Measurements from ENCODE around the gene WDR88. TPM values are rescaled to one million over a fixed set of nuclear protein-coding genes. Genes with fewer than 3 reads are reported as not detected.

Gene WDR88
- total RNA-seq, 1 experiment from 2014 or later, result 0.28 TPM

DNA sequence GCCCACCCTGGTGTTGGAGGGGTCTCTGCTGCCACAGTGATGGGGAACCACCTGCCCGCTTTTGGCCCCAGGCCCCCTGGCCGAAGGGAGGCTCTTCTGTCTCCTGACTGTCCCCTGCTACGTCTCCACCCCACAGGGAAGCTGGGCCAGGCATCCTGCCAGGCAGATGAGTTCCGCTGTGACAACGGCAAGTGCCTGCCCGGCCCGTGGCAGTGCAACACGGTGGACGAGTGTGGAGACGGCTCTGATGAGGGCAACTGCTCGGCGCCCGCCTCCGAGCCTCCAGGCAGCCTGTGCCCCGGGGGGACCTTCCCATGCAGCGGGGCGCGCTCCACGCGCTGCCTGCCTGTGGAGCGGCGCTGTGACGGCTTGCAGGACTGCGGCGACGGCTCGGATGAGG lies 73.2 kb downstream of the WDR88 start:
- CTCF ChIA-PET, result no interaction called here
- DNase-seq (ENCODE audit: low spot score) (no peak), ATAC-seq (no peak)
- Mint-ChIP-seq H3K4me1 (no peaks in the 10 kb centered on the region), H3K4me3 (no peak overlapping the region), H3K27ac (no peak overlapping the region), H3K36me3 (peaks cover 11% of the 10 kb centered on the region), H3K9me3 (0 out of 2 replicates have a peak, but pooled peaks cover 4% of the 10 kb centered on the region), H3K27me3 (ENCODE audit: low read depth) (no peaks in the 10 kb centered on the region; the same call in 1 of the 2 replicates)
- TF ChIP-seq, protein P1, sequence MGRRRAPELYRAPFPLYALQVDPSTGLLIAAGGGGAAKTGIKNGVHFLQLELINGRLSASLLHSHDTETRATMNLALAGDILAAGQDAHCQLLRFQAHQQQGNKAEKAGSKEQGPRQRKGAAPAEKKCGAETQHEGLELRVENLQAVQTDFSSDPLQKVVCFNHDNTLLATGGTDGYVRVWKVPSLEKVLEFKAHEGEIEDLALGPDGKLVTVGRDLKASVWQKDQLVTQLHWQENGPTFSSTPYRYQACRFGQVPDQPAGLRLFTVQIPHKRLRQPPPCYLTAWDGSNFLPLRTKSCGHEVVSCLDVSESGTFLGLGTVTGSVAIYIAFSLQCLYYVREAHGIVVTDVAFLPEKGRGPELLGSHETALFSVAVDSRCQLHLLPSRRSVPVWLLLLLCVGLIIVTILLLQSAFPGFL (CRISPR knock-in tag; IDR thresholded peaks at IDR 0.05; ENCODE audit: borderline replicate concordance), result no peak
- TF ChIP-seq TEAD4 (CRISPR knock-in tag; IDR thresholded peaks at IDR 0.05) (no peak), ETV6 (CRISPR knock-in tag; IDR thresholded peaks at IDR 0.05) (no peak), OVOL2 (CRISPR knock-in tag; IDR thresholded peaks at IDR 0.05; ENCODE audit: borderline replicate concordance) (no peak), ZSCAN18 (CRISPR knock-in tag; IDR thresholded peaks at IDR 0.05) (no peak)
- TF ChIP-seq, protein P2, sequence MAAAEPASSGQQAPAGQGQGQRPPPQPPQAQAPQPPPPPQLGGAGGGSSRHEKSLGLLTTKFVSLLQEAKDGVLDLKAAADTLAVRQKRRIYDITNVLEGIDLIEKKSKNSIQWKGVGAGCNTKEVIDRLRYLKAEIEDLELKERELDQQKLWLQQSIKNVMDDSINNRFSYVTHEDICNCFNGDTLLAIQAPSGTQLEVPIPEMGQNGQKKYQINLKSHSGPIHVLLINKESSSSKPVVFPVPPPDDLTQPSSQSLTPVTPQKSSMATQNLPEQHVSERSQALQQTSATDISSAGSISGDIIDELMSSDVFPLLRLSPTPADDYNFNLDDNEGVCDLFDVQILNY (CRISPR knock-in tag; IDR thresholded peaks at IDR 0.05), result no peak
- POLR2A ChIA-PET, result no interaction called here

DNA sequence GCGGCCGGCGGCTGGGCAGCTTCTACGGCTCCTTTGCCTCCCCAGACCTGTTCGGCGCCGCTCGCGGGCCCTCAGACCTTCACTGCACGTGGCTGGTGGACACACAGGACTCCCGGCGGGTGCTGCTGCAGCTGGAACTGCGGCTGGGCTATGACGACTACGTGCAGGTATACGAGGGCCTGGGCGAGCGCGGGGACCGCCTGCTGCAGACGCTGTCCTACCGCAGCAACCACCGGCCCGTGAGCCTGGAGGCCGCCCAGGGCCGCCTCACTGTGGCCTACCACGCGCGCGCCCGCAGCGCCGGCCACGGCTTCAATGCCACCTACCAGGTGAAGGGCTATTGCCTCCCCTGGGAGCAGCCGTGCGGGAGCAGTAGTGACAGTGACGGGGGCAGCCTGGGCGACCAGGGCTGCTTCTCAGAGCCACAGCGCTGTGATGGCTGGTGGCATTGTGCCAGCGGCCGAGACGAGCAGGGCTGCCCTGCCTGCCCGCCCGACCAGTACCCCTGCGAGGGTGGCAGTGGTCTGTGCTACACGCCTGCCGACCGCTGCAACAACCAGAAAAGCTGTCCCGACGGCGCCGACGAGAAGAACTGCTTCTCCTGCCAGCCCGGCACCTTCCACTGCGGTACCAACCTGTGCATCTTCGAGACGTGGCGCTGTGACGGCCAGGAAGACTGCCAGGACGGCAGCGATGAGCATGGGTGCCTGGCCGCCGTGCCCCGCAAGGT lies 73.8 kb downstream of the WDR88 start:
- H3K9me3 Mint-ChIP-seq, result 0 out of 2 replicates have a peak, but pooled peaks cover 4% of the 10 kb centered on the region
- CTCF ChIA-PET, result no interaction called here
- H3K27me3 Mint-ChIP-seq (ENCODE audit: low read depth), result no peaks in the 10 kb centered on the region; the same call in 1 of the 2 replicates
- no peak overlapping the region for H3K27ac Mint-ChIP-seq
- H3K4me3 Mint-ChIP-seq, result no peak overlapping the region
- no peak for ATAC-seq
- POLR2A ChIA-PET, result no interaction called here
- TF ChIP-seq ELF4 (CRISPR knock-in tag; IDR thresholded peaks at IDR 0.05; ENCODE audit: low read depth), result no peak
- no peak for TF ChIP-seq CREB1 (CRISPR knock-in tag; IDR thresholded peaks at IDR 0.05)
- TF ChIP-seq, protein P3, sequence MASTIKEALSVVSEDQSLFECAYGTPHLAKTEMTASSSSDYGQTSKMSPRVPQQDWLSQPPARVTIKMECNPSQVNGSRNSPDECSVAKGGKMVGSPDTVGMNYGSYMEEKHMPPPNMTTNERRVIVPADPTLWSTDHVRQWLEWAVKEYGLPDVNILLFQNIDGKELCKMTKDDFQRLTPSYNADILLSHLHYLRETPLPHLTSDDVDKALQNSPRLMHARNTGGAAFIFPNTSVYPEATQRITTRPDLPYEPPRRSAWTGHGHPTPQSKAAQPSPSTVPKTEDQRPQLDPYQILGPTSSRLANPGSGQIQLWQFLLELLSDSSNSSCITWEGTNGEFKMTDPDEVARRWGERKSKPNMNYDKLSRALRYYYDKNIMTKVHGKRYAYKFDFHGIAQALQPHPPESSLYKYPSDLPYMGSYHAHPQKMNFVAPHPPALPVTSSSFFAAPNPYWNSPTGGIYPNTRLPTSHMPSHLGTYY (CRISPR knock-in tag; IDR thresholded peaks at IDR 0.05), result no peak
- TF ChIP-seq, protein P4, sequence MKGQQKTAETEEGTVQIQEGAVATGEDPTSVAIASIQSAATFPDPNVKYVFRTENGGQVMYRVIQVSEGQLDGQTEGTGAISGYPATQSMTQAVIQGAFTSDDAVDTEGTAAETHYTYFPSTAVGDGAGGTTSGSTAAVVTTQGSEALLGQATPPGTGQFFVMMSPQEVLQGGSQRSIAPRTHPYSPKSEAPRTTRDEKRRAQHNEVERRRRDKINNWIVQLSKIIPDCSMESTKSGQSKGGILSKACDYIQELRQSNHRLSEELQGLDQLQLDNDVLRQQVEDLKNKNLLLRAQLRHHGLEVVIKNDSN (CRISPR knock-in tag; IDR thresholded peaks at IDR 0.05), result no peak
- TF ChIP-seq CREM (CRISPR knock-in tag; IDR thresholded peaks at IDR 0.05), result no peak
- TF ChIP-seq ETV6 (CRISPR knock-in tag; IDR thresholded peaks at IDR 0.05), result no peak
- TF ChIP-seq IRF2 (CRISPR knock-in tag; IDR thresholded peaks at IDR 0.05; ENCODE audit: borderline replicate concordance, low read depth), result no peak
- TF ChIP-seq ATF1 (CRISPR knock-in tag; IDR thresholded peaks at IDR 0.05), result no peak
- TF ChIP-seq JUN (CRISPR knock-in tag; IDR thresholded peaks at IDR 0.05), result no peak
- no peak for DNase-seq (ENCODE audit: low spot score)
- no peaks in the 10 kb centered on the region for H3K4me1 Mint-ChIP-seq
- peaks cover 11% of the 10 kb centered on the region for H3K36me3 Mint-ChIP-seq

DNA sequence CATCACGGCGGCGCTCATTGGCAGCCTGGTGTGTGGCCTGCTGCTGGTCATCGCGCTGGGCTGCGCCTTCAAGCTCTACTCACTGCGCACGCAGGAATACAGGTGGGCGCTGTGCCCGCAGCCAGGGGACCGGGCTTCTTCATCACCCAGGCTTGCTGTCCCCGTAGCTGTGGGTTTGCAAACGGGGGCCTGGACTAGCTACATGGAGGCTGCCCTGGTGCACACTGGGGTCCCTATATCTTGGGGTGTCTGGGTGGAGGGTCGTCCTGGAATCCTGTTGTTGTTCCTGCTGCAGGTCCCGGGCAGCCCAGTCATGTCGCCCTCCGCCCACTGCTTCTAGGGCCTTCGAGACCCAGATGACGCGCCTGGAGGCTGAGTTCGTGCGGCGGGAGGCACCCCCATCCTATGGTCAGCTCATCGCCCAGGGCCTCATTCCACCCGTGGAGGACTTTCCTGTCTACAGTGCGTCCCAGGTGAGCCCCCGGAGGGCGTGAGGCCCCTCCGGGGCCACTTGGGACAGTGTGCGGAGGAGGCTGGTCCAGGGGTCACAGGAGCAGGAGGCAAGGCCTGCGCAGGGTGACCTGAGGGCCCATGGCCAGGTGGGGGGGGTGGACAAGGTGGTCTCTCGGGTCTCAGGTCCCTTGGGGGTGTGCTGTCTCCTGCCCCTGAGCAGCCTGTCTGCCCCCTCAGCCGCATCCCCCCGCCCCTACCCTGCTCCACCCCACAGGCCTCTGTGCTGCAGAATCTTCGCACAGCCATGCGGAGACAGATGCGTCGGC lies 74.5 kb downstream of the WDR88 start:
- Mint-ChIP-seq H3K9me3 (0 out of 2 replicates have a peak, but pooled peaks cover 4% of the 10 kb centered on the region), H3K36me3 (peaks cover 11% of the 10 kb centered on the region), H3K27me3 (ENCODE audit: low read depth) (no peaks in the 10 kb centered on the region; the same call in 1 of the 2 replicates), H3K4me3 (no peak overlapping the region), H3K27ac (no peak overlapping the region), H3K4me1 (no peaks in the 10 kb centered on the region)
- ChIA-PET CTCF (no interaction called here), POLR2A (no interaction called here)
- TF ChIP-seq ATF3 (CRISPR knock-in tag; conservative IDR thresholded peaks at IDR 0.05), result no peak
- ATAC-seq (no peak), DNase-seq (ENCODE audit: low spot score) (no peak)

Data from WTC11 (cell line).